ENCODE data around the gene CACNG8.
"Not testable (repeated sequence)": the region's sequence is repeated elsewhere in the genome, so short reads cannot be mapped to it uniquely, and the experiment has no call there.

Gene CACNG8

DNA sequence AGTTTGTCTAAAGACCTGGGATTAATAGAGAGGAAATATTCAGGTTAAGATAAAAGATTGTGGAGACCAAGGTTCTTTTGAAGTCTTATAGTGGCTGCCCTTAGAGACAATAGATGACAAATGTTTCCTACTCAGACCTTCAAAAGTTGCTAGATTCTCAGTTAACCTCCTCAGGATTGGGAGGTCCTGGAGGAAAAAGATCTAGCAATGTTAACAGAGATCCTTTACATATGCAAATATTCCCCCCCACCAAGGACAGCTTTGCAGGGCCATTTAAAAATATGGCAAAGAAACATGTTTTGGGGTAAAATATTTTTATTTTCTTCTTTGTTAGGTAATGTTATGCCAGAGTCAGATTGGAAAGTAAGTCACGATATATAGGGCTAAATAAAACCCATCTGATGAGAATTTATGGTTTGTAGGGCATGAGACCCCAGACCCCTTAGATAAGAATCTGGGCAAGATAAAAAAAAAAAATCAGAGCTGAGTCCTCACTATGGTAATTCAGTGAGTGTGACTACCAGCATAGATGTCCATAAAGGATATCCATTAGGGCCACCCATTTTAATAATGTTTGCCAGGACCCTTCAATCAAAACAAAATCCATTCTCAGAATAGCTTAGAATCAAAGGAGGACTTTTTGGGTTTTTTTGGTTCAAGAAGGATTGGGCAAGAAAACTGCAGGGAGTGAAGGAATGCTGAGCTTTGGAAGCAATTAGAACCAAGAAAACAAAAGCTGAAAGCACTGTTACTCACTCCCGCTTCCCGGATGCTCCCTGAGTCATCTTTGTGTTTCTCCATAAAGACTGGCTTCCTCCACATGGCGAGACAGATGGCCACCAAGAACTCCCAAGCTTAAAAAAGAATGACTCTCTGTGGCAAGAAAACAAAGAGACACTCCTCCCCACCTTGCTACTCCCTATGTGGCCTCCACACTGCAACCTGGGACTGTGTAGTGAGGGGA is 72.8 kb downstream of the CACNG8 start:
- DNase-seq (ENCODE audit: low spot score) = peak; percentile 89

DNA sequence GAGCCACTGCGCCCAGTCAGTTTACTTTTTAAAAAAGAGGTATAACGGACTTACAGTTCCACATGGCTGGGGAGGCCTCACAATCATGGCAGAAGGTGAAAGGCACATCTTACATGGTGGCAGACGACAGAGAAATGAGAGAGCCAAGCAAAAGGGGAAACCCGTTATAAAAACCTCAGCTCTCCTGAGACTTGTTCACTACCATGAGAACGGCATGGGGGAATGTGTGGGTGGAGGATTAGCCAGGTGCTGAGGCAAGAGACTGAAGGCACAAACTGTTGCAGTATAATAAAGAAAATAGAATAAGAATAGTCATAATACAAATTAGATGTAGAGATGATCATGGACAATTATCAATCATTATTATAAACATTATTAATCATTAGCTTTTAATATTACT is 73.8 kb downstream of the CACNG8 start:
- not testable (repeated sequence) for DNase-seq (ENCODE audit: low spot score)

Measured in hepatic stellate cell (primary cell).